HG03469 (cell line): ENCODE results near the gene SLC2A1.

Experiments
- ATAC-seq: cut with Tn5 transposase; IDR thresholded peaks from one replicate; pipeline ENCODE4 v1.9.1; 2021; ENCODE audit warnings: mild to moderate bottlenecking, moderate library complexity, moderate number of reproducible peaks; ENCODE audit not compliant: unreplicated experiment

The SLC2A1 gene

GRCh38 chr1:42961312-42962091 lies 2.8 kb upstream of the SLC2A1 start:
- ATAC-seq: no peak

DNA sequence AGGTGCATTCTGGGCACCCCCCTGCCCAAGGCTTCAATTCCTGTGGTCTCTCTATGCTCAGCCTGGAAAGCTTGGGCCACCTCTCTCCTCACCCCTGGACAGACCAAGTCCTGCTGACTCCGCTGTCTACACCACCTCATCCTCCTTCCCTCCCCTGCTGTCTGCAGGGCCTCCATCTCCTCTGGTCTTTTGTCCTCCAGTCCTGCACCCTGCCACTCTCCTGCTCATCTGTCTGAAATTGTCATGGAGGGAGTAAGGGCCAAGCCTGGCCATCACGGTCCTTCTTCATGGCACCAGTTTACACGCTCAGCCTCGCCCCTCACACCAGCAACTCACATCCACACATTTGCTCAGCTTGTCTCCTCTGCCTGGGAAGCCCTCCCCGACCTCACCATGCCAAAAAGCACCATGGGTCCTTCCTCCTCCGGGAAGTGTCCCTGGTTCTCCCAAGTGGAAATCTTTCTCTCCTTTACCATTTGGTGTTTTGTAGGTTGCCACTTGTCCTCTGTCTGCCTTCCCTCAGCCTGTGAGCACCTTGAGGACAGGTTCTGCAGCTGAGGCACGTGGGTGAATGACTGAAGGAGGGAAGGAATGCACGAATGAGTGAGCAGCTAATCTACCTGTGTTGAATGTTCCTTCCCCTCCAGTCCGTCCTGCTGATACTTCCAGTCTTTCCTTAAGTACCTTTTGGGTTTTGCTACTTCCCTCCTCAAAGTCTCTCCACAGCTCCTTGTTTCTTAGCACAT lies 2.1 kb upstream of the SLC2A1 start:
- ATAC-seq: no peak

DNA sequence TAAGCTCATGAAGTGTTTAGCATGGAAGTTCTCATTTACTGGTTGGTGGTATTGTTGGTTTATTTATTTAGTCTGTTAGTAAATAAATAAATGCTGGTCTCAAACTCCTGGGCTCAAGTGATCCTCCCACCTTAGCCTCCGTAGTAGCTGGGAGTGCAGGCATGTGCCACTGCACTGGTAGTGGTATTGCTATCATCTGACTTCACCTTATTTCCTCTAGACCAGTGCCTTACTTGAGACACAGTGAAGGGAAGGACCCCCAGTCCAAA lies 1.4 kb upstream of the SLC2A1 start:
- ATAC-seq: no peak

GRCh38 chr1:42957880-42958487 lies 684 bp downstream of the SLC2A1 start:
- peak; percentile 29 for ATAC-seq

DNA sequence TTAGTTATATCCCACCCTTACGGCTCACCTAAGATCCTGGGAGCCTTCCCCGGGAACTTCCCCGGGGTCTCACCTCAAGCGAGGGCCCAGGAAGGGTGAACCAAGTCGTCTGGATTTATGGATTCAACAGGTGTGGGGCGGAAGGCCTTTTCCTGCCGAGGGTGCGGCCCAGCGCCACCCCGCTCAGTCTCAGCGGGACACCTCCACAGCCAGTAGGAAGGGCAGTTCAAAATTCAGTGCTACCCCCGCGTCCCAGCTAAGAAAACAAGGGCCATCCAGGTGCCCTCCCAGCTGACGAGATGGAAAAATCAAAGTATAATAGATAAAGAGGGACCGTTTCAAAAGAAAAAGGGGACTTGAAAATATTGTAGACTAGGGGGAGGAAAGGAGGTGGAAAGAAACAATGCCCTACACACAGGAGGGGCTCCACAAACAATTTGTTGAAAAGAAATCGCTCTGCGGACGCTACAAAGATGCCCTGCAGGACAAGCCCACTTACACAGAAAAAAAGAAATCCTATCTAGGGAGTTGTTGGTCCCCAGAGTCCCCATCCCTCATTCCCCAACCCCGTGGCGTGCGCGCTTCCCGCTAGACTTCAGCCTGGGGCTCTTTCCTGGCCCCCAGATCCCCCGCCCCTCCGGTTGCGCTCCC lies 1.3 kb downstream of the SLC2A1 start:
- ATAC-seq: no peak

- ATAC-seq: no peak
These were observed 1.9 kb downstream of the SLC2A1 start for GRCh38 chr1:42956739-42957138.

DNA sequence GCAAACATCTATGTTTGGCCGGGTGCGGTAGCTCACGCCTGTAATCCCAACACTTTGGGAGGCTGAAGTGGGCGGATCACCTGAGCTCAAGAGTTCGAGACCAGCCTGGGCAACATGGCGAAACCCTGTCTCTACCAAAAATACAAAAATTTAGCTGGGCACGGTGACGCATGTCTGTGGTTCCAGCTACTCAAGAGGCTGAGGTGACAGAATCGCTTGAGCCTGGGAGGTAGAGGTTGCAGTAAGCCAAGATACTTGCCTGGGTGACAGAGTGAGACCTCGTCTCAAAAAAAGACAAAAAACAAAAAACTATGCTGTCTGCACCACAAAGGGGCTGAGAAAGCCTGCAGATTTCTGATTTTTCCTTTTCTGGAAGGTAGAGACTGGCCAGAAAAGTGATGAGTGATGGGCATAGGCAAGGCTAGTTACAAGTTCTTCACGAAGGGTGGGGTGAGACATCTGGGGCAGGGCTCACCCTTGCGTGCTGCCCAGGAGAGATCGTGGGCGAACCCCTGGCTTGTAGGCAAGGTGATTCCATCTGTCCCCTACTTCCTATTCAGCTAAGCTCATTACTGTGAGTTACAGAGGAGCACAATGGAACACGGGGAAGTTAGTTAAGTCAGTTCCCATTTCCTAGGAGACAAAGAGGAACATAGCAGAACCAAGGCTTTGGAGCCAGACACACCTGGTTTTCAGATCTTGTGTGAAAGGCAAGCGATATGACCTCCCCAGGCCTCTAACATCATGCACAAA lies 3.2 kb downstream of the SLC2A1 start:
- ATAC-seq: no peak

DNA sequence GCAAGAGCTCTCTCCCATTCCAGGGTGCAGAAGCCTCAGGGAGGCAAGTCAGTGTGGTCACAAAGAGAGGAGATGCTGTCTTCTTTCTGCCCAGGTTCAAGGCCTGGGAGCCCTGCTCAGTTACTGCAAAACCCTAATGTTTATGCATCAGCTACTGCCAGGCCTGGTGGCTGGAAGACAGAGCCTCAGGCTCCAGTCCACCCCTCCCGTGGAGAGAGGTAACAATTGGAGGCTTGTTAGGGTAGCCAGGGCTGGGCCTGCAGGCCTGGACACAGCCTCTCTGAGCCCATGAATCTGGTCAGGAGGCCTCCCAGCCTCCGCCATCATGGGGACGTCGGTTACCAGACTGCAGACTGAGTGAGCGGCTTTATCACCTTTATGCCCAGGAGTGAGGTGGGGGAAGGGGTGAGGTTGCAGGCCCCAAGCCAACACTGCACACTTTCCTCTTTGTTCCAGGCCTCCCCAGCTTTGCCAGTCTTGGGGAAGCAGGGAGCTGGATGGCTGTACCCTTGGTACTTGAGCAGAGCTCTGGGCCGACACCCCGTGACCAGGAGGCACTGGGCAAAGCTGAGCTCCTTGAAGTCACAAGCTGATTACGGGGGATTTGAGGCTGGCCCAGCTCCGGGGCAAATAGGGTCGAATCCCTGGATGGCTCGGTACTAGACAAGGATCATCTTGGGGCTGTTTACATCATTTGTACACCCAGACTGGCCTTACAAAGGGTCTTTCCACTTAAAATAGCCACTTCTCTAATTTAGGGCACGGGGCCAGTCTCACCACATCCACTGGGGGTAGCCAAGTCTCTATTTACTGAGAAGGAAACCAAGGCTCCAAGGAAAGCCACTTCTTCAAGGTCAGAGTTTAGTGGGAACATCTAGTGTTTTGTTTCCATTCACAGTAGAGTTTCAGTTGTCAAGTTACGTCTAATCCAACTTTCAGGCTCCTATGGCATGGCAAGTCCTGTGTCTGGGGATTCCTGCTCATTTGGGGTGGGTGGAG lies 5.2 kb downstream of the SLC2A1 start:
- ATAC-seq: no peak

- ATAC-seq: no peak
These were observed 6.2 kb downstream of the SLC2A1 start for GRCh38 chr1:42952303-42953001.

DNA sequence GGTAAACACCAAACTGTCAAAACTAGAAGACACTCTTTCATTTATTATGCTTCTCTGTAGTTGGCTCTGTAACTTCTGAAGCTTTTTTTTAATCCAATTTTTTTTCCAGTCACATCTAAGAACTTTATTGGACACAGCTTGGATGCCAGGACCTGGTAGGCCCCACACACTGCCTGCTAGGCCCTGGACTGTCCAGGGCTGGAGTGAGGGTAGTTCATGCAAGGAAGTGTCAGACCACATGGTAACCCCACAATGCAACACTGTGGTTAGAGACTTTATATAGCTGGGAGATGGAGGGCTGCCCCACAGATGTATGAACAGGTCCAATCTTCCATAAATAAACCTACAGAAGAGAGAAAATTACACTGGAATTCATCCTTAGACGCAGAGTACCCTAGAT lies 7.1 kb downstream of the SLC2A1 start:
- no peak for ATAC-seq

GRCh38 chr1:42950116-42950481 lies 8.6 kb downstream of the SLC2A1 start:
- no peak for ATAC-seq

DNA sequence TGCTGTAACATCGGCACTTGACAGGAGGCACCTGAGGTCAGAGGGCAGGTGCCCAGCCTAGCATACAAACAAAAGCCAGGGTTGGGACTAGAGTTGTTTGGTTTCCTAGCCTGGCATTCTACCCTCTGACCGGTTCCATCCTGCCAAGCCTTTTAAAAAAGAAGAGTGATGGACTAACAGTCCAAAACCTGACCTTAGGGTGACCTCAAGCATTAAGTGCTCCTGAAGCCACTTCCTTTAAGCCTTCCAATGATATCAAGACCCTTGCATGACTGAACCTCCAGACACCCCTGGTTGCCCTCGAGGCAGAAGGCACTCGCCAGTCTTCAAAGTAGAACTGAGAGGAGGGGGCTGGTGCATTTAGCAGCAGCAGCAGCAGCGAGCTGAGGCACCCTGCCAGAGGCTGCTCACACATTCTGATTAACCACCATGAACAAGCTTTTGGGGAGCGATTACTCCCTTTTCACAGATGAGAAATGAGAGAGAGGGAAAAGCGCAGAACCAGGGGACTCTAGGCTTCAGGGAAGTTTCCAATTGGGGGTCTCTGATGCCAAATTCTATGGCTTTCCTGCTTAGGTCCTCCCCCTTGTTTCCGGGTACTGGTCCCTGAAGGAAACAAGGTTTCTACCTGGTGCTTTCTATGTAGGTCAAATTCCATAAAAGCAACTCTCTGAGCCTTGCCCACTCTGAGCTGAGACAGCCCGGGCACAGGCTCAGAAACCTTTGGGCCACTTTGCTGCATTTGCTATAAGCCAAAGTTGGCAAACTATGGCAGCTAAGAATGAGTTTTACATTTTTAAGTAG lies 9.2 kb downstream of the SLC2A1 start:
- no peak for ATAC-seq

DNA sequence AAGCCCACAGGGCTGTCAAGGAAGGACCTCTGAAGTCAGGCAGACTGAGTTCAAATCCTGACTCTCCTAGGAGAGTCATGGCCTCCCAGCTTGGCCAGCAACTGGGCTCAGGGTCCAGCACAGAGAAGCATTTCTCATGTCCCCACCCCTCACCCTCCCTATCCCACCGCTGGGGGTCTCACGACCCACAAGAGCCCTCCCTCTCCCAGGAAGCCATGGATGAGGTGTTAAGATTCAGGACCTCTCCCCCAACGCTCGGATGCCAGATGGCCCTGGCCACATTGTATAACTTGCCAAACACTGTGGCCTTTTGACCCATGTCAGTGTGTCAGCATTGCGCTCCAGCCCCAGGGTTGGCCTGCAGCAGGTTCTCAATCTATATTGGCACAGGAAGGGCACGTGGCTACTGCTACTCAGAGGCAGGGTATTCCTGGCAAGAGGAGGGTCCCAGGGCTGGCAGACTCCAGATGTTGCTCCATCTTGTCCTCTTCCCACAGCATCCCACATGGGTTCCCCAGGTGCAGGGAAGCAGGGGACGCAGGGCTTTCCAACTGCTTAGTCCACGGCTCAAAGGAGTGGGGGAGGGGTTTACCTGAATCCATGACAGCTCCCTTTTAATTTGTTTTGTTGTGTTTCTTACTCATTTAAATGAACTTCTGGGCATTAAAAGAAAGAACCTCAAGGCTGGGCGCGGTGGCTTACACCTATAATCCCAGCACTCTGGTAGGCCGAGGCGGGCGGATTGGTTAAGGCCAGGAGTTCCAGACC lies 10.5 kb downstream of the SLC2A1 start:
- ATAC-seq: no peak

DNA sequence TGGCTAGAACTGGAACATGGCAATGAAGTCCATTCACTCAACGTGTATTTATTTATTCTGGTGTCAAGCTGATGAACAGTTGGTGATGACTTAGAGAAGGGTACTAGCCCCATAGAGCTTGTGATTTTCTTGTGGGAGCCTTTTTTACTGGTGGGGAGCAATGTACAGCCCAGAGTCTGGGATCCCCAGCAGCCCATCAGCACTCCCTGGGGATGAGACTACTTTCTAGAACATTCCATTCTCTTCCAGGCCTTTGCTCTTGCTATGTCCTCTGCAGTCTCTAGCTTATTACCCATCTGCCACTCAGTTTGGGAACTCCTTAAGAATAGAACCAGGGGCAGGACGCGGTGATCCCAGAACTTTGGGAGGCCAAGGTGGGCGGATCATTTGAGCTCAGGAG lies 11.6 kb downstream of the SLC2A1 start:
- no peak for ATAC-seq

- no peak for ATAC-seq
These were observed 12.4 kb downstream of the SLC2A1 start for GRCh38 chr1:42946120-42946898.

- no peak for ATAC-seq
These were observed 13.5 kb downstream of the SLC2A1 start for GRCh38 chr1:42945164-42945563.
